Activated naive CD4-positive, alpha-beta T cell treated with anti-CD3 and anti-CD28 coated beads, Interleukin-2, amount 50 U/mL, for 24 hours (primary cell): ENCODE data around the gene ARHGAP26.

Experiments
- H3K27ac Mint-ChIP-seq: one replicate; pipeline ENCODE4 v1.8.0; 2021; ENCODE audit warnings: mild to moderate bottlenecking, mixed read lengths
- H3K27me3 Mint-ChIP-seq: one replicate; pipeline ENCODE4 v1.8.0; 2021; ENCODE audit warnings: mixed read lengths
- H3K36me3 Mint-ChIP-seq: one replicate; pipeline ENCODE4 v1.8.0; 2021; ENCODE audit warnings: mixed read lengths
- H3K4me1 Mint-ChIP-seq: one replicate; pipeline ENCODE4 v1.8.0; 2021; ENCODE audit warnings: mixed read lengths
- H3K4me3 Mint-ChIP-seq: one replicate; pipeline ENCODE4 v1.8.0; 2021; ENCODE audit warnings: mild to moderate bottlenecking, mixed read lengths
- H3K9me3 Mint-ChIP-seq: one replicate; pipeline ENCODE4 v1.8.0; 2021; ENCODE audit warnings: mixed read lengths

Gene ARHGAP26

GRCh38 chr5:143053780-143054179 lies 283.6 kb downstream of the ARHGAP26 start:
- no peaks in the 10 kb centered on the region for H3K9me3 Mint-ChIP-seq
- no peak overlapping the region for H3K4me3 Mint-ChIP-seq
- no peaks in the 10 kb centered on the region for H3K27me3 Mint-ChIP-seq
- peaks cover 53% of the 10 kb centered on the region for H3K4me1 Mint-ChIP-seq
- H3K27ac Mint-ChIP-seq: no peak overlapping the region
- H3K36me3 Mint-ChIP-seq: peaks cover 50% of the 10 kb centered on the region

- Mint-ChIP-seq H3K27me3 (no peaks in the 10 kb centered on the region), H3K4me3 (peak overlapping the region; percentile 8), H3K4me1 (peaks cover 46% of the 10 kb centered on the region), H3K9me3 (no peaks in the 10 kb centered on the region), H3K27ac (peak overlapping the region; percentile 30), H3K36me3 (peaks cover 48% of the 10 kb centered on the region)
These were observed 284.3 kb downstream of the ARHGAP26 start for GRCh38 chr5:143054480-143054941.

- peak overlapping the region; percentile 62 for H3K27ac Mint-ChIP-seq
- H3K27me3 Mint-ChIP-seq: no peaks in the 10 kb centered on the region
- peak overlapping the region; percentile 2 for H3K4me3 Mint-ChIP-seq
- peaks cover 35% of the 10 kb centered on the region for H3K4me1 Mint-ChIP-seq
- H3K9me3 Mint-ChIP-seq: no peaks in the 10 kb centered on the region
- H3K36me3 Mint-ChIP-seq: peaks cover 45% of the 10 kb centered on the region
These were observed 285.6 kb downstream of the ARHGAP26 start for GRCh38 chr5:143055596-143056338.

- no peaks in the 10 kb centered on the region for H3K9me3 Mint-ChIP-seq
- H3K4me1 Mint-ChIP-seq: peaks cover 35% of the 10 kb centered on the region
- H3K27ac Mint-ChIP-seq: peak overlapping the region; percentile 62
- H3K36me3 Mint-ChIP-seq: peaks cover 48% of the 10 kb centered on the region
- H3K4me3 Mint-ChIP-seq: no peak overlapping the region
- H3K27me3 Mint-ChIP-seq: no peaks in the 10 kb centered on the region
These were observed 286.1 kb downstream of the ARHGAP26 start for GRCh38 chr5:143056339-143056704.

GRCh38 chr5:143056792-143057579 lies 286.8 kb downstream of the ARHGAP26 start:
- H3K9me3 Mint-ChIP-seq: no peaks in the 10 kb centered on the region
- peaks cover 49% of the 10 kb centered on the region for H3K36me3 Mint-ChIP-seq
- peak overlapping the region; percentile 80 for H3K27ac Mint-ChIP-seq
- H3K4me1 Mint-ChIP-seq: peaks cover 35% of the 10 kb centered on the region
- H3K4me3 Mint-ChIP-seq: no peak overlapping the region
- no peaks in the 10 kb centered on the region for H3K27me3 Mint-ChIP-seq

- Mint-ChIP-seq H3K27me3 (no peaks in the 10 kb centered on the region), H3K4me3 (no peak overlapping the region), H3K27ac (no peak overlapping the region), H3K9me3 (no peaks in the 10 kb centered on the region), H3K36me3 (peaks cover 53% of the 10 kb centered on the region), H3K4me1 (peaks cover 35% of the 10 kb centered on the region)
These were observed 287.4 kb downstream of the ARHGAP26 start for GRCh38 chr5:143057580-143057999.

GRCh38 chr5:143059355-143059754 lies 289.2 kb downstream of the ARHGAP26 start:
- H3K4me3 Mint-ChIP-seq: no peak overlapping the region
- H3K36me3 Mint-ChIP-seq: peaks cover 57% of the 10 kb centered on the region
- peaks cover 24% of the 10 kb centered on the region for H3K4me1 Mint-ChIP-seq
- H3K9me3 Mint-ChIP-seq: no peaks in the 10 kb centered on the region
- H3K27me3 Mint-ChIP-seq: no peaks in the 10 kb centered on the region
- H3K27ac Mint-ChIP-seq: no peak overlapping the region

- Mint-ChIP-seq H3K36me3 (peaks cover 54% of the 10 kb centered on the region), H3K9me3 (no peaks in the 10 kb centered on the region), H3K27me3 (no peaks in the 10 kb centered on the region), H3K4me1 (peaks cover 16% of the 10 kb centered on the region), H3K27ac (no peak overlapping the region), H3K4me3 (no peak overlapping the region)
These were observed 290.0 kb downstream of the ARHGAP26 start for GRCh38 chr5:143059976-143060765.

GRCh38 chr5:143061161-143061945 lies 291.2 kb downstream of the ARHGAP26 start:
- H3K4me3 Mint-ChIP-seq: no peak overlapping the region
- H3K36me3 Mint-ChIP-seq: peaks cover 49% of the 10 kb centered on the region
- no peak overlapping the region for H3K27ac Mint-ChIP-seq
- H3K27me3 Mint-ChIP-seq: no peaks in the 10 kb centered on the region
- no peaks in the 10 kb centered on the region for H3K9me3 Mint-ChIP-seq
- H3K4me1 Mint-ChIP-seq: peaks cover 8% of the 10 kb centered on the region

- no peaks in the 10 kb centered on the region for H3K9me3 Mint-ChIP-seq
- no peak overlapping the region for H3K4me3 Mint-ChIP-seq
- H3K27me3 Mint-ChIP-seq: no peaks in the 10 kb centered on the region
- H3K4me1 Mint-ChIP-seq: peaks cover 13% of the 10 kb centered on the region
- peaks cover 46% of the 10 kb centered on the region for H3K36me3 Mint-ChIP-seq
- H3K27ac Mint-ChIP-seq: no peak overlapping the region
These were observed 292.2 kb downstream of the ARHGAP26 start for GRCh38 chr5:143062379-143062778.

GRCh38 chr5:143063175-143063970 lies 293.2 kb downstream of the ARHGAP26 start:
- no peaks in the 10 kb centered on the region for H3K27me3 Mint-ChIP-seq
- H3K4me1 Mint-ChIP-seq: peaks cover 15% of the 10 kb centered on the region
- peaks cover 43% of the 10 kb centered on the region for H3K36me3 Mint-ChIP-seq
- no peak overlapping the region for H3K27ac Mint-ChIP-seq
- peaks cover under 1% of the 10 kb centered on the region for H3K9me3 Mint-ChIP-seq
- H3K4me3 Mint-ChIP-seq: no peak overlapping the region

GRCh38 chr5:143064218-143064641 lies 294.1 kb downstream of the ARHGAP26 start:
- Mint-ChIP-seq H3K36me3 (peaks cover 44% of the 10 kb centered on the region), H3K4me3 (no peak overlapping the region), H3K27ac (no peak overlapping the region), H3K4me1 (peaks cover 15% of the 10 kb centered on the region), H3K9me3 (peaks cover 5% of the 10 kb centered on the region), H3K27me3 (no peaks in the 10 kb centered on the region)

GRCh38 chr5:143064676-143065075 lies 294.5 kb downstream of the ARHGAP26 start:
- no peaks in the 10 kb centered on the region for H3K27me3 Mint-ChIP-seq
- peaks cover 45% of the 10 kb centered on the region for H3K36me3 Mint-ChIP-seq
- peaks cover 5% of the 10 kb centered on the region for H3K9me3 Mint-ChIP-seq
- H3K27ac Mint-ChIP-seq: no peak overlapping the region
- H3K4me3 Mint-ChIP-seq: no peak overlapping the region
- H3K4me1 Mint-ChIP-seq: peaks cover 15% of the 10 kb centered on the region

GRCh38 chr5:143065185-143065965 lies 295.2 kb downstream of the ARHGAP26 start:
- H3K36me3 Mint-ChIP-seq: peaks cover 49% of the 10 kb centered on the region
- no peaks in the 10 kb centered on the region for H3K27me3 Mint-ChIP-seq
- H3K27ac Mint-ChIP-seq: no peak overlapping the region
- H3K9me3 Mint-ChIP-seq: peaks cover 5% of the 10 kb centered on the region
- peaks cover 15% of the 10 kb centered on the region for H3K4me1 Mint-ChIP-seq
- H3K4me3 Mint-ChIP-seq: no peak overlapping the region
